NT2/D1 (cell line): ENCODE measurements around the gene NLGN1.

ENCODE experiments used
- SUZ12 ChIP-seq: IDR thresholded peaks from 2 replicates; pipeline ENCODE4 v1.6.1; 2011; ENCODE audit not compliant: insufficient read length, insufficient read depth; ENCODE audit errors: extremely low read depth
- YY1 ChIP-seq: IDR thresholded peaks from 2 replicates; pipeline ENCODE4 v1.6.1; 2011; ENCODE audit not compliant: insufficient read length, insufficient read depth
- ZNF274 ChIP-seq: IDR thresholded peaks from 2 replicates; pipeline ENCODE4 v1.6.1; 2011; ENCODE audit warnings: mild to moderate bottlenecking, low read depth, low read length

GRCh38 chr3:173653781-173654180 is 256.2 kb downstream of the NLGN1 start:
- no peak for TF ChIP-seq ZNF274
- TF ChIP-seq SUZ12, result no peak
- TF ChIP-seq YY1, result no peak
